ENCODE measurements around the gene RNMT.

The RNMT gene

GRCh38 chr18:13775058-13775457 is 48.6 kb downstream of the RNMT start:
- Histone ChIP-seq H3K36me3 (ENCODE audit: low read length) (no peaks in the 10 kb centered on the region), H3K9me3 (ENCODE audit: insufficient read depth, low read length) (no peaks in the 10 kb centered on the region), H4K20me1 (ENCODE audit: low read depth, low read length) (no peaks in the 10 kb centered on the region), H3K27ac (ENCODE audit: low read depth, low read length) (no peak overlapping the region), H3K9ac (ENCODE audit: low read length) (no peak overlapping the region), H3K27me3 (ENCODE audit: low read length) (no peaks in the 10 kb centered on the region), H3F3A (ENCODE audit: insufficient read depth) (no peaks in the 10 kb centered on the region), H3K79me2 (ENCODE audit: insufficient read depth, low read length) (no peaks in the 10 kb centered on the region), H2AFZ (ENCODE audit: low read depth, low read length, severe bottlenecking) (no peak overlapping the region), H3K9me2 (replicated peaks; ENCODE audit: insufficient read depth, low read length) (no peaks in the 10 kb centered on the region), H3K4me3 (ENCODE audit: insufficient read depth, low read length, poor library complexity, severe bottlenecking) (no peak overlapping the region), H3K4me2 (ENCODE audit: low read depth, low read length, poor library complexity, severe bottlenecking) (no peak overlapping the region)
- TF ChIP-seq EZH2phosphoT487 (conservative IDR thresholded peaks at IDR 0.05; ENCODE audit: low read length): no peak
- TF ChIP-seq CTCF (IDR thresholded peaks at IDR 0.05; ENCODE audit: insufficient read depth, low read length, poor library complexity, severe bottlenecking): no peak

- H3K4me3 ChIP-seq (ENCODE audit: insufficient read depth, low read length, poor library complexity, severe bottlenecking): no peak overlapping the region
- H3K9ac ChIP-seq (ENCODE audit: low read length): no peak overlapping the region
- no peaks in the 10 kb centered on the region for H3K79me2 ChIP-seq (ENCODE audit: insufficient read depth, low read length)
- no peaks in the 10 kb centered on the region for H3K9me3 ChIP-seq (ENCODE audit: insufficient read depth, low read length)
- no peak overlapping the region for H3K4me2 ChIP-seq (ENCODE audit: low read depth, low read length, poor library complexity, severe bottlenecking)
- no peaks in the 10 kb centered on the region for H4K20me1 ChIP-seq (ENCODE audit: low read depth, low read length)
- no peaks in the 10 kb centered on the region for H3K36me3 ChIP-seq (ENCODE audit: low read length)
- TF ChIP-seq EZH2phosphoT487 (conservative IDR thresholded peaks at IDR 0.05; ENCODE audit: low read length): no peak
- TF ChIP-seq CTCF (IDR thresholded peaks at IDR 0.05; ENCODE audit: insufficient read depth, low read length, poor library complexity, severe bottlenecking): no peak
- no peak overlapping the region for H2AFZ ChIP-seq (ENCODE audit: low read depth, low read length, severe bottlenecking)
- no peaks in the 10 kb centered on the region for H3K9me2 ChIP-seq (replicated peaks; ENCODE audit: insufficient read depth, low read length)
- H3K27me3 ChIP-seq (ENCODE audit: low read length): no peaks in the 10 kb centered on the region
- H3K27ac ChIP-seq (ENCODE audit: low read depth, low read length): no peak overlapping the region
- no peaks in the 10 kb centered on the region for H3F3A ChIP-seq (ENCODE audit: insufficient read depth)
These were observed 64.7 kb downstream of the RNMT start for GRCh38 chr18:13791181-13791580.

GRCh38 chr18:13793819-13794218 is 67.3 kb downstream of the RNMT start:
- no peaks in the 10 kb centered on the region for H3K9me2 ChIP-seq (replicated peaks; ENCODE audit: insufficient read depth, low read length)
- H3K27me3 ChIP-seq (ENCODE audit: low read length): no peaks in the 10 kb centered on the region
- no peaks in the 10 kb centered on the region for H3K79me2 ChIP-seq (ENCODE audit: insufficient read depth, low read length)
- no peak overlapping the region for H3K27ac ChIP-seq (ENCODE audit: low read depth, low read length)
- H3K36me3 ChIP-seq (ENCODE audit: low read length): no peaks in the 10 kb centered on the region
- no peaks in the 10 kb centered on the region for H3K9me3 ChIP-seq (ENCODE audit: insufficient read depth, low read length)
- H3K9ac ChIP-seq (ENCODE audit: low read length): no peak overlapping the region
- no peaks in the 10 kb centered on the region for H4K20me1 ChIP-seq (ENCODE audit: low read depth, low read length)
- H3F3A ChIP-seq (ENCODE audit: insufficient read depth): no peaks in the 10 kb centered on the region
- TF ChIP-seq CTCF (IDR thresholded peaks at IDR 0.05; ENCODE audit: insufficient read depth, low read length, poor library complexity, severe bottlenecking): no peak
- TF ChIP-seq EZH2phosphoT487 (conservative IDR thresholded peaks at IDR 0.05; ENCODE audit: low read length): no peak
- no peak overlapping the region for H2AFZ ChIP-seq (ENCODE audit: low read depth, low read length, severe bottlenecking)
- no peak overlapping the region for H3K4me2 ChIP-seq (ENCODE audit: low read depth, low read length, poor library complexity, severe bottlenecking)
- H3K4me3 ChIP-seq (ENCODE audit: insufficient read depth, low read length, poor library complexity, severe bottlenecking): no peak overlapping the region
